Activated CD4-positive, alpha-beta memory T cell treated with anti-CD3 and anti-CD28 coated beads, Interleukin-2, amount 10 ng/mL, durations not matched to agents 7 days and 5 days (primary cell): ENCODE measurements around the gene KRT80. TPM values are rescaled to one million over a fixed set of nuclear protein-coding genes. Genes with fewer than 3 reads are reported as not detected.

Source experiments
- CTCF ChIA-PET: fragments of 350-600 bp; sonication (Branson Sonifier 250); formaldehyde crosslinking; loops from one replicate; lab custom pipeline; 2021; ENCODE audit warnings: antibody characterized with exemption, inconsistent platforms; lab: Charles Lee
- POLR2A ChIA-PET: fragments of 350-600 bp; sonication (Branson Sonifier 250); formaldehyde crosslinking; loops from one replicate; lab custom pipeline; 2021; ENCODE audit warnings: antibody characterized with exemption; lab: Charles Lee
- DNase-seq: peaks from one replicate; pipeline ENCODE4 v3.0.0-alpha.2; 2020
- H3K27ac Mint-ChIP-seq: one replicate; pipeline ENCODE4 v1.8.0; 2021; ENCODE audit warnings: mild to moderate bottlenecking, mixed read lengths
- H3K27me3 Mint-ChIP-seq: one replicate; pipeline ENCODE4 v1.8.0; 2021; ENCODE audit warnings: mixed read lengths
- H3K36me3 Mint-ChIP-seq: one replicate; pipeline ENCODE4 v1.8.0; 2021; ENCODE audit warnings: low read depth, mixed read lengths
- H3K4me1 Mint-ChIP-seq: one replicate; pipeline ENCODE4 v1.8.0; 2021; ENCODE audit warnings: mixed read lengths
- H3K4me3 Mint-ChIP-seq: one replicate; pipeline ENCODE4 v1.8.0; 2021; ENCODE audit warnings: mild to moderate bottlenecking, mixed read lengths
- H3K9me3 Mint-ChIP-seq: one replicate; pipeline ENCODE4 v1.8.0; 2021; ENCODE audit warnings: mixed read lengths
- total RNA-seq, 2 experiments: library from RNA; stranded (reverse); gene quantifications; one replicate each; pipeline ENCODE4 v1.2.3, GENCODE V29; 2021

KRT80 gene
- total RNA-seq, 2 experiments from 2014 or later = not detected

- CTCF ChIA-PET = interaction anchor here (1.1 to 1.6 kb wide), 2 partner anchors 106 to 155 kb away, joined by 4 to 6 read pairs; no protein-coding TSS in a partner anchor
- Mint-ChIP-seq H3K9me3 (no peaks in the 10 kb centered on the region), H3K27me3 (no peaks in the 10 kb centered on the region)
Observed at GRCh38 chr12:52172956-52173355, 18.9 kb downstream of the KRT80 start.

DNA sequence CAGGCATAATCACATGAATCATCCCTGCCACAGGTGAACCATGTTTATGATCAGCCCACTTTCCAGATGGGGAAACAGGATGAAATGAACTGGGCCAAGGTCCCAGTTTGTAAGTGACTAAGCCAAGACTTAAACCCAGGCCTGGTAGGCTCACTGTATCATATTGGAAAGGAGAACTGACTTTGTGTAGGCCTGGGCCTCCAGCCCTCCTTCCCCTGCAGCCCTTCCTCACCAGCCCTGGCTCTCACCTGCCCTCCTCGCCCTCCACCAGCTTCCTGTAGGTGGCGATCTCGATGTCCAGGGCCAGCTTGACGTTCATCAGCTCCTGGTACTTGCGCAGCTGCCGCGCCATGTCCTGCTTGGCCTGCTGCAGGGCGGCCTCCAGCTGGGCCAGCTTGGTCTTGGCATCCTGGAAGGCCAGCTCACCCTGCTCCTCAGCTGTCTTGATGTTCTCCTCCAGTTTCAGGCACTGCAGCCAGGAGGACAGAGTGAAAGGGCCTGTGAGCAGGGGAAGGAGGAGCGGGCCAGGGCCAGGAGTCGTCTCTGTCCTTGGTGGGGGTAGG lies 19.8 kb downstream of the KRT80 start:
- no peaks in the 10 kb centered on the region for H3K9me3 Mint-ChIP-seq
- POLR2A ChIA-PET = no interaction called here
- H3K4me3 Mint-ChIP-seq = no peak overlapping the region
- H3K27me3 Mint-ChIP-seq = no peaks in the 10 kb centered on the region
- H3K27ac Mint-ChIP-seq = no peak overlapping the region
- H3K4me1 Mint-ChIP-seq = peaks cover 5% of the 10 kb centered on the region
- H3K36me3 Mint-ChIP-seq = no peaks in the 10 kb centered on the region
- DNase-seq = peak; percentile 36
- CTCF ChIA-PET = interaction anchor here (1.4 to 1.5 kb wide), 3 partner anchors 13 to 107 kb away, joined by 3 to 7 read pairs (median 4); partner anchors contain the start of gene KRT80

More at GRCh38 chr12:52172956-52173355, 18.9 kb downstream of the KRT80 start:
- no peak overlapping the region for H3K4me3 Mint-ChIP-seq
- no peaks in the 10 kb centered on the region for H3K36me3 Mint-ChIP-seq
- H3K27ac Mint-ChIP-seq = no peak overlapping the region
- peaks cover 4% of the 10 kb centered on the region for H3K4me1 Mint-ChIP-seq
- DNase-seq = no peak
- POLR2A ChIA-PET = no interaction called here

- ChIA-PET POLR2A (no interaction called here), CTCF (interaction anchor here (1.0 to 1.5 kb wide), 3 partner anchors 11 to 108 kb away, joined by 3 to 4 read pairs (median 4); no protein-coding TSS in a partner anchor)
- Mint-ChIP-seq H3K36me3 (no peaks in the 10 kb centered on the region), H3K9me3 (no peaks in the 10 kb centered on the region), H3K4me3 (no peak overlapping the region), H3K27ac (no peak overlapping the region), H3K27me3 (peaks cover 3% of the 10 kb centered on the region), H3K4me1 (peaks cover 11% of the 10 kb centered on the region)
- no peak for DNase-seq
Observed at GRCh38 chr12:52170827-52171226, 21.0 kb downstream of the KRT80 start.

GRCh38 chr12:52169886-52170285 lies 21.9 kb downstream of the KRT80 start:
- CTCF ChIA-PET = interaction anchor here (1.0 to 1.5 kb wide), 2 partner anchors 10 to 109 kb away, joined by 3 to 4 read pairs; no protein-coding TSS in a partner anchor
- H3K36me3 Mint-ChIP-seq = no peaks in the 10 kb centered on the region

DNA sequence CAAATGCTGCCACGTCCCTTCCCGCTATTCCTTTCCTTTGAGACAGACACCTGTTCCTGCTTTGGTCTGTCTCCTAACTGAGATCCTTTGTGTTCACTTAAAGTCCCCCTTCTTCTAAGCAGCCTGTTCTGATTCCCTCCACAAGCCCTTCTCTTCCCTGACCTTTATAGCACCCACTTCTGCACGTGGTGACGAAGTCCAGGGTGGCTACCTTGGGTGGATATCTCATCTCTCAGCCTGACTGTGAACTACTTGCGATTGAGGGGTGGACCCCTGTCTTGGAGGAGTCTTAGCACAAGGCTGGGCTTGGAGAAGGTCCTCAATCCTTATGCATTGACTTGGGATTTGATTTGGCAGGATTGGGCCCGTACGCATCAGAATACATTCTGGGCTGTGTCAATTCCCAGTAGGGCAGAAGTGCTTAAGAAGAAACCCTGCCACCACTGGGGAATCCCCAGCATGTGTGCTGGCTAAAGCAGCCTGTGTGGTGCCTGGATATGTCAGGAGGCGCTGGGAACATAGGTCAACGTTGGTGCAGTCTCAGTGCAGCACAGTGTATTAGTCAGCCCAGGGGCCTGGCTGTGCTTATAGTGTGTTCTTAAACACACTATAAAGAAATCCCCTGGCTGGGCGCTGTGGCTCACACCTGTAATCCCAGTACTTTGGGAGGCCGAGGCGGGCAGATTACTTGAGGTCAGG lies 23.6 kb downstream of the KRT80 start:
- DNase-seq = no peak
- ChIA-PET POLR2A (no interaction called here), CTCF (no interaction called here)
- H3K4me1 Mint-ChIP-seq = peaks cover 21% of the 10 kb centered on the region
- no peaks in the 10 kb centered on the region for H3K36me3 Mint-ChIP-seq
- no peak overlapping the region for H3K4me3 Mint-ChIP-seq
- H3K27me3 Mint-ChIP-seq = peaks cover 3% of the 10 kb centered on the region
- H3K27ac Mint-ChIP-seq = no peak overlapping the region
- no peaks in the 10 kb centered on the region for H3K9me3 Mint-ChIP-seq

More at GRCh38 chr12:52169886-52170285, 21.9 kb downstream of the KRT80 start:
- Mint-ChIP-seq H3K9me3 (no peaks in the 10 kb centered on the region), H3K4me1 (peaks cover 16% of the 10 kb centered on the region), H3K27me3 (peaks cover 3% of the 10 kb centered on the region), H3K27ac (no peak overlapping the region), H3K4me3 (no peak overlapping the region)
- POLR2A ChIA-PET = no interaction called here
- DNase-seq = no peak

DNA sequence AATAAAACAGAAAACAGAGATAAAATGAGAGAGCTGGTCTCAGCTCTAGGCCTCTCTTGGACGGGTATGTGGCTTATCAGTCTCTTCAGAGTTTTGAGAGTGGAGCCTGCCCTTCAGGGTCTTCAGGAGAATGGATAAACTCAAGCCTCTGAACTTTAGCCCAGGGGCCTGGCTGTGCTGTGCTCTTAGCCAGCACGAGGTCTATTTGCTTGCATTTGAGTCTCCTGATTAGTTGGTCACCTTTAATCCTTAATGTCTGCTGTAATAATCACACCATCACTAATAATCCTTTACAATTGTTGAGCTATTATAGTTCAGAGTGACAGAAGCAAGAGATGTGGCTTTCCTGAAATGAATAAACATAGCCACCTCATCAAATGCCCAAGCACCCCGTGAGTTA lies 24.3 kb downstream of the KRT80 start:
- Mint-ChIP-seq H3K4me1 (peaks cover 26% of the 10 kb centered on the region), H3K27ac (no peak overlapping the region), H3K36me3 (no peaks in the 10 kb centered on the region), H3K27me3 (peaks cover 3% of the 10 kb centered on the region), H3K4me3 (no peak overlapping the region), H3K9me3 (no peaks in the 10 kb centered on the region)
- no peak for DNase-seq
- POLR2A ChIA-PET = no interaction called here
- CTCF ChIA-PET = interaction anchor here (1.2 to 1.7 kb wide), 2 partner anchors 55 to 160 kb away, joined by 3 to 4 read pairs; no protein-coding TSS in a partner anchor

DNA sequence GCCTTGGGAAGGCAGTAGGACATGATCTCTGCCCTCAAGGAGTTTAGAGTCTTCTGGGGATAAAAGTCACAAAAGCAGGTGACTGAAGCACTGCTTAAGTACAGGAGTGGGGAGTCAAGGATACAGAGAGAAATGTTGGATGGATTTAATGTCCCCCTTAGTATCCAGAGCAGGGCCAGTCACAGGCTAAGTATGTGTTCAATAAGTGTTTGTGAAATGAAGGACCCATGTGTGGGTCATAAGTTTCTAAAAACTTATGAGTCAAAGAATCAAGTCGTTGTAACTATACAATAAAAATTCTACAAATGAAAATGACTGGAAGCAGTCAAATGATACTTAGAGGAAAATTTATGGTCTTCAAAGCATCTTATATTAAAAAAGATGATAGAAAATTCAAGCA lies 25.1 kb downstream of the KRT80 start:
- H3K4me3 Mint-ChIP-seq = no peak overlapping the region
- peaks cover 3% of the 10 kb centered on the region for H3K27me3 Mint-ChIP-seq
- H3K9me3 Mint-ChIP-seq = no peaks in the 10 kb centered on the region
- no peaks in the 10 kb centered on the region for H3K36me3 Mint-ChIP-seq
- no peak for DNase-seq
- H3K27ac Mint-ChIP-seq = no peak overlapping the region
- H3K4me1 Mint-ChIP-seq = peaks cover 35% of the 10 kb centered on the region
- POLR2A ChIA-PET = no interaction called here
- CTCF ChIA-PET = interaction anchor here (1.2 to 1.7 kb wide), 3 partner anchors 55 to 161 kb away, joined by 3 to 4 read pairs (median 3); no protein-coding TSS in a partner anchor

GRCh38 chr12:52165096-52165855 lies 26.5 kb downstream of the KRT80 start:
- Mint-ChIP-seq H3K27me3 (peaks cover 3% of the 10 kb centered on the region), H3K4me3 (no peak overlapping the region), H3K9me3 (no peaks in the 10 kb centered on the region), H3K4me1 (peaks cover 43% of the 10 kb centered on the region), H3K27ac (no peak overlapping the region), H3K36me3 (no peaks in the 10 kb centered on the region)
- no peak for DNase-seq
- CTCF ChIA-PET = interaction anchor here (1.1 kb wide), 2 partner anchors 46 to 48 kb away, joined by 3 to 4 read pairs; no protein-coding TSS in a partner anchor
- POLR2A ChIA-PET = no interaction called here

DNA sequence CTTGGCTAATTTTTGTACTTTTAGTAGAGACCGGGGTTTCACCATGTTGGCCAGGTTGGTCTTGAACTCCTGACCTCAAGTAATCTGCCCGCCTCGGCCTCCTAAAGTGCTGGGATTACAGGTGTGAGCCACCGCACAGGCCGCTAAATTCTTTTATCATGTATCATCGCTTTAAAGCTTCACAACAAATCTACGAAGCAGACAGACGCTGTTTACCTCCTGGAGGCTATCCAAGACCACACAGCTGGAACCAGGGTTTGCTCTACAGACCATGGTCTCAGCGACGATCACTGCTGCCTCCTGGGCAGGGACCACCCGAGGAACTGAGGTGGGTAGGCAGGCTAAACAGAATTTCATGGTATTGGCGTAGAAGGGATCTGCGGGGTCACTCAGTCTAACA lies 27.2 kb downstream of the KRT80 start:
- CTCF ChIA-PET = no interaction called here

DNA sequence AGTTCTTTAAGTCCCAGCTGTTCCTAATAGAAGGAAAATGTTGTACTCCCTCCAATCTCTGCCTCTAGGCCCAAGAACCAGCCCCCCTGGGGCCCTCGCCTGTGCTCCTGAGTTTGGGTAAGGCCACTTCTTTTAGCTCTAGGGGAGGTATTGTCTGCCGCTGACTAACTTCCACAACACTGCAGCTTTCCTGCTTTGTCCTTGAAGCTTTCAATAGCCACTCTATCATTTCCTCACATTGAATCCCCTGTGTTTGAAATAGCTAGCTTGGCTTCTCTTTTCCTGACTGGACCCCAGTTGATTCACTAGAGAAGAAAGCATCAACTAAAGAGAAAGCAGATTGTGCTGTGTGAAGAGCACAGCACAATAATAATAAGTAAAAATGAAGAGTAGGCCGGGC lies 28.8 kb downstream of the KRT80 start:
- POLR2A ChIA-PET = no interaction called here
- Mint-ChIP-seq H3K9me3 (no peaks in the 10 kb centered on the region), H3K27me3 (peaks cover 3% of the 10 kb centered on the region), H3K36me3 (no peaks in the 10 kb centered on the region), H3K4me1 (peaks cover 42% of the 10 kb centered on the region), H3K4me3 (no peak overlapping the region), H3K27ac (peak overlapping the region; percentile 13)
- DNase-seq = no peak
- CTCF ChIA-PET = no interaction called here

More for the DNA sequence above, 27.2 kb downstream of the KRT80 start:
- peaks cover 3% of the 10 kb centered on the region for H3K27me3 Mint-ChIP-seq
- H3K4me3 Mint-ChIP-seq = no peak overlapping the region
- no peaks in the 10 kb centered on the region for H3K36me3 Mint-ChIP-seq
- no peak for DNase-seq
- no peak overlapping the region for H3K27ac Mint-ChIP-seq
- H3K4me1 Mint-ChIP-seq = peaks cover 43% of the 10 kb centered on the region
- POLR2A ChIA-PET = no interaction called here
- H3K9me3 Mint-ChIP-seq = no peaks in the 10 kb centered on the region

- H3K9me3 Mint-ChIP-seq = no peaks in the 10 kb centered on the region
- CTCF ChIA-PET = interaction anchor here (0.8 to 1.8 kb wide), 6 partner anchors 10 to 710 kb away, joined by 3 to 11 read pairs (median 3); no protein-coding TSS in a partner anchor
- DNase-seq = no peak
- H3K4me3 Mint-ChIP-seq = no peak overlapping the region
- POLR2A ChIA-PET = no interaction called here
- H3K27me3 Mint-ChIP-seq = no peaks in the 10 kb centered on the region
- no peaks in the 10 kb centered on the region for H3K36me3 Mint-ChIP-seq
- H3K27ac Mint-ChIP-seq = no peak overlapping the region
- peaks cover 42% of the 10 kb centered on the region for H3K4me1 Mint-ChIP-seq
Observed at GRCh38 chr12:52160200-52160599, 31.6 kb downstream of the KRT80 start.

DNA sequence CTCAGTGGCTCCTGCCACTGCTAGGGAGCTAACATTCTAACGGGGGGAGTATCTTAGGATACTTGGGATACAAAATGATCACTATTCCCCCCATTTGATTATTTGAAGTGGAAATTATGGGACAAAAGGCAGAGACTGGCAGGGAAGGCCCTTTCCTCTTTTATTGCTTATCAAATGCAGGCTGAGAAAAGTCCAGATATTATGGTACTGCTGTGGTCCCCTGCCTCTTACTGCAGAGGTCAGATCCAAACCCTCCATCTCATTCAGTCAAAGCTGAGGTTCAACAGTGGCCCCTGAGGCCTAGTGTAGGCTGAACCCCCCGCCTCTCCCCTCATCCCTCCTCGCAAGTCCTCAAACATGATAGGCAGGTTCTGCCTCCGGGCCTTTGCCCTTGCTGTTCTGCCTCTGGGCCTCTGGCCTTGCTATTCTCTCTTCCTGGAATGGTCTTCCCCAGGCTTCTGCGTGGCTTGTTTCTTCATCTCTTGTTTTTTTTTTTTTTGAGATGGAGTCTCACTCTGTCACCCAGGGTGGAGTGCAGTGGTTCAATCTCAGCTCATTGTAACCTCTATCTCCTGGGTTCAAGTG lies 34.2 kb downstream of the KRT80 start:
- no peaks in the 10 kb centered on the region for H3K27me3 Mint-ChIP-seq
- H3K9me3 Mint-ChIP-seq = no peaks in the 10 kb centered on the region
- ChIA-PET POLR2A (interaction anchor here (1.0 kb wide), 1 partner anchor 169 kb away, joined by 3 read pairs; no protein-coding TSS in a partner anchor), CTCF (interaction anchor here (0.6 to 3.0 kb wide), 14 partner anchors 56 to 1132 kb away, joined by 3 to 12 read pairs (median 4); partner anchors contain the start of gene SLC11A2)
- H3K36me3 Mint-ChIP-seq = no peaks in the 10 kb centered on the region
- no peak overlapping the region for H3K27ac Mint-ChIP-seq
- DNase-seq = no peak
- H3K4me3 Mint-ChIP-seq = no peak overlapping the region
- peaks cover 52% of the 10 kb centered on the region for H3K4me1 Mint-ChIP-seq
